Uterus (tissue), 2 donors: Measurements from ENCODE around the gene COL6A3.

Source experiments
- CTCF ChIP-seq, 4 experiments: fragments of 200-600 bp in 2 of 4; fragments of 450-650 bp in 2 of 4; sonication (generic) in 2 of 4; IDR thresholded peaks; one replicate each; pipeline ENCODE4 v1.5.1; 2016 to 2019; ENCODE audit warnings: antibody characterized with exemption in 4 of 4, mild to moderate bottlenecking in 2 of 4, moderate library complexity in 1 of 4
- POLR2A ChIP-seq, 2 donors: fragments of 450-650 bp; IDR thresholded peaks; one replicate each; pipeline ENCODE4 v1.6.1; 2016; ENCODE audit warnings: antibody characterized with exemption in 2 of 2, mild to moderate bottlenecking in 1 of 2, moderate library complexity in 1 of 2

GRCh38 chr2:237446338-237446665 is 32.3 kb upstream of the COL6A3 start:
- TF ChIP-seq CTCF (IDR thresholded peaks at IDR 0.05) (no peak), POLR2A (IDR thresholded peaks at IDR 0.05) (no peak)
